GM12872 (cell line): Measurements from ENCODE around the gene TMEM100.

Experiments
- TF ChIP-seq, protein P1 (sequence below): IDR thresholded peaks from 3 replicates; pipeline ENCODE4 v1.5.1; 2011; ENCODE audit warnings: low read depth, mild to moderate bottlenecking, low read length, moderate library complexity; ENCODE audit not compliant: insufficient read depth

Gene TMEM100

DNA sequence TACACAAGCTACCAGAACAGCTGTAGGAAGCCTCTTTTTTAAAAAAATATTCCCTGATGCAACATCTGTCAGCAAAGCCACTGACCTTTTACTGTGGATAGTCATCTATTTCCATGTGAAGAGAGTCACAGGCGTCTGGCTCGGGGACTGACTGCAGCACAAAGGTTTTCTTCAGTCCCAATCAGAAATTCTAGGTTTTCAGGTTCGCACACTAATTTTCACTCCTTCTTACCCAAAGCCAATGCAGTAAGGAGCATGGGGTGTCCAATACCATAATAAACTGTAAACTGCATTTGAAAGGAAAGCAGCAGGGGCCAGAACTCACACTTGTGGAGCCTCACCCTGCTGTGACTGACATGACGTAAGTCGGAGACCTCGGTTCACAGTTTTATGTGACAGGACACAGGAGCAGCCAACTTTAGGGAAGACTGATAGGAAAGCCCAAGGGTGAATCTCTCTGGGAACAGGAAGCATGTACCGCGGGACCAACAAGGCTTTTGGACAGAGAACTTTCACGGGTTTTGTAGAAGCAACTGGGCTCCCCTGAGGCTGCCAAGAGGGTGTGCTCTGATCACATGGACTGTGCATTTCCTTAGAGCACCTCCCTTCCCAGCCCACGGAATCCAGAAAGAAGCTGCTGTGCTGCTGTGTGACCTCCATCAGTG lies 9.1 kb upstream of the TMEM100 start:
- TF ChIP-seq, protein P1, sequence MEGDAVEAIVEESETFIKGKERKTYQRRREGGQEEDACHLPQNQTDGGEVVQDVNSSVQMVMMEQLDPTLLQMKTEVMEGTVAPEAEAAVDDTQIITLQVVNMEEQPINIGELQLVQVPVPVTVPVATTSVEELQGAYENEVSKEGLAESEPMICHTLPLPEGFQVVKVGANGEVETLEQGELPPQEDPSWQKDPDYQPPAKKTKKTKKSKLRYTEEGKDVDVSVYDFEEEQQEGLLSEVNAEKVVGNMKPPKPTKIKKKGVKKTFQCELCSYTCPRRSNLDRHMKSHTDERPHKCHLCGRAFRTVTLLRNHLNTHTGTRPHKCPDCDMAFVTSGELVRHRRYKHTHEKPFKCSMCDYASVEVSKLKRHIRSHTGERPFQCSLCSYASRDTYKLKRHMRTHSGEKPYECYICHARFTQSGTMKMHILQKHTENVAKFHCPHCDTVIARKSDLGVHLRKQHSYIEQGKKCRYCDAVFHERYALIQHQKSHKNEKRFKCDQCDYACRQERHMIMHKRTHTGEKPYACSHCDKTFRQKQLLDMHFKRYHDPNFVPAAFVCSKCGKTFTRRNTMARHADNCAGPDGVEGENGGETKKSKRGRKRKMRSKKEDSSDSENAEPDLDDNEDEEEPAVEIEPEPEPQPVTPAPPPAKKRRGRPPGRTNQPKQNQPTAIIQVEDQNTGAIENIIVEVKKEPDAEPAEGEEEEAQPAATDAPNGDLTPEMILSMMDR, result no peak

DNA sequence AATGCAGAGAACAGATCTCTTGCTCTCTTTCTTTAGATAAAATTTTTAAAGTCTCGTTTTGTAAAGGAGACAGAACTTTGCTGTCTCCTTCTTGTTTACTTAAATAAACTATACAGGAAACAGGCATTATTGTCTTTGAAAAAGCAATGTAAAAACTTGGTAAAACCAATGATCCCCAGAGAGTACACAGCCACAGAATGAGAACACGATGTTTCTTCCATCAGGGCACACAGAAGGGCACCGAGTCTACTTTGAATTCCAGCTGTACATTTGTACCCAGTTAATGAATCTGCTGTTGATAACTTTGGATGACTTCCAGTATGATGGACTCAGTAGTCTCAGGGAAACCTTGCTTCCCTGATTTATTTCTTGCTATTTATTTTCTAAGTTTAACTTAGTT lies 8.1 kb upstream of the TMEM100 start:
- TF ChIP-seq, protein P1, result no peak

DNA sequence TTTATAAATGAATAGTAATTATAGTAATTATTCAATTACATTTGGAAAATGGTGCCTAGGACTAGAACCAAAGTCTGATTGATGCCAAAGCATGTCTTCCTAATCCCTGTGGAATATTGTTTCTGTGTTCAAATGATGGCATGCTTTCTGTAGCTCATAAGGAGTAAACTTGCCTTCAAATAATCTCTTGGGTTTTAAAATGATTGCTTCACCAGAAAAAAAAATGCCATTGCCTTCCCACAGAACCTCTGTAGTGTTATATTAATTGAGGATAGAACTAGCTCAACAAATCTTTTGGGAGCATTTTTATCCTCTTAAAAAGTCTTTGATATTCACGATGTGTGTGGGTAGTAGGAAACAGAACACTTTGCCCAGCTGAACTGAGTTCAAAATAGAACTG lies 7.7 kb upstream of the TMEM100 start:
- TF ChIP-seq, protein P1, result no peak

DNA sequence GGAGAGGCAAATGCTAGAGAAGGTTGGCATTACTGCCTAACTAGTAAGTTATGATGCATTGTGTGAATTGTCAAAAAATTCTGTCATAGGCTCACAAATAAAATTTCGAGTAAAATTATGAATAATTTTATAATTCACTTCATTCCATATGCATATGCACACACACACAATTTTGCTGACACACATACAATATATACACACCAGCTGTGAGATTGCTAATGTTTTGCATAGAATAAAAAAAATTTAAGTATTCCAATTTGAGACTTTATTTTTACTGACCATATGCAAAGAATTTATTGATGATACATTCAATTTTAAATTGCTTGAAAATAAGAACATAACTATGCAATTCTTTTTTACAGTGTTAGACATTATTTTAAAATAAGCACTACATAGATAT lies 6.8 kb upstream of the TMEM100 start:
- TF ChIP-seq, protein P1, result no peak

DNA sequence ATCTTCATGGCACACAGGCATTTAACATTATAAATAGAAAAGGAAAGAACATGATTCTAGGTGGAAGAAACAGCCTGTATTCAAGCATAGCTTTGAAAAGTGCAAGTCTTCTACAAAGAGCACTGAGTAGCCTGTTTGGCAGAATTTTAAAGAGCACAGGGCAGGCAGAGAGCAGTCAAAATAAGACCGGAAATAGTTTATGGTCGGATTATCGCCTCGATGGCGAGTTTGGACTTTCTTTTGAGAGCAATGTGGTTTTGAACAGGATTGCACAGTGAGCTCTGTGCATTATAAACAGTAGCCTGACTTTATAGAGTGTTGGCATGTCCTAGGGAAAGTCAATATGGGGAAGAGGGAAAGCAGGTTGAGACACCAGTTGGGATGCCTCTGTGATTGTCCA lies 6.2 kb upstream of the TMEM100 start:
- TF ChIP-seq, protein P1, result no peak

DNA sequence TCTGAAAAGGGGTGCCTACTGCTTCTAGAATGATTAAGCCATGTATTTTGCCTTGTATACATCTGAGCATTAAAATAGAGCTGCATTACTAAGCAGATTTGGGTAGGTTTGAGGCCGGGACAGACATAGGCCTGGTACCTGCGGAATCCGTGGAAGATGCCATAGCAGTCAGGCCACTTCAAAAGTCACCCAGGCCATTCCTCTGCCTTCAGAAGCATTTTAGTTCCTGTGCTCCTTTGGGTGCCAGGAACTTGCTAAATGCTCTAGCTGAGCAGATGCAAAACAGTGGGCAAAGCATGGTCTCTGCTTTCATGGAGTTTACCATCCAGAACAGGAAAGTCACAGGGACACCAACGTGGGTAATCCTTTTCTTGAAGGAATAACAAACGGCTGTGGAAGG lies 5.7 kb upstream of the TMEM100 start:
- TF ChIP-seq, protein P1, result no peak

DNA sequence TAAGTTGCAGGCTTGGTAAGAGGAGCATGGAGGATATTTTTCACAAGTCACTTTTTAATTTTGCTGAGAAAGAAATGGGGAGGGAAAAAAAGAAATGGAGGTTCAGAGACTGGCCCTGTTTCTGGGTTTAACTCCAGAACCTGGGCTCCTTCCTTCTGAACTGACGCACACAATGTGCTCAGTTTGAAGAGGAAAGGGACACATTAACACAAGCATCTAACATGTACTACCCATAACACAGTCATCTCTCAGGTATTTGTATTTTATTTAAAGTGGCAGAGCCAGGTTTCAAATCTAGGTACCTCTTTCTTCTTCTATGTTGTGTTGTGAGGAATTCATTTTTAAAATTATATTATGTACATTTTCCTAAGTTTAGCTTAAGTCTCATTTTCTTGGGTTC lies 5.3 kb upstream of the TMEM100 start:
- TF ChIP-seq, protein P1, result no peak
